Esophagus squamous epithelium (tissue), 4 donors: ENCODE data around the gene STAB1.

Experiments used
- CTCF ChIP-seq, 6 experiments: fragments of 450-650 bp in 4 of 6; fragments of 200-600 bp in 2 of 6; sonication (generic) in 2 of 6; IDR thresholded peaks; one replicate each; pipeline ENCODE4 v1.5.1; 2016 to 2019; ENCODE audit warnings: antibody characterized with exemption in 6 of 6, mild to moderate bottlenecking in 4 of 6, moderate library complexity in 4 of 6
- POLR2A ChIP-seq, 4 donors: fragments of 450-650 bp; IDR thresholded peaks; one replicate each; pipeline ENCODE4 v1.6.1; 2017; ENCODE audit warnings: antibody characterized with exemption in 4 of 4, mild to moderate bottlenecking in 4 of 4, moderate library complexity in 3 of 4

- TF ChIP-seq CTCF (IDR thresholded peaks at IDR 0.05) (no peak), POLR2A (IDR thresholded peaks at IDR 0.05) (no peak)
Observed at GRCh38 chr3:52477076-52477795, 17.9 kb upstream of the STAB1 start.
